HEK293T (cell line): ENCODE data around the gene NPLOC4.

Source experiments
- CTCF ChIA-PET: fragments of 350-600 bp; formaldehyde crosslinking; extraction: SDS; loops from one replicate; lab custom pipeline; 2021; ENCODE audit warnings: antibody characterized with exemption, inconsistent platforms; lab: Yijun Ruan, JAX
- POLR2A ChIA-PET: fragments of 350-600 bp; formaldehyde crosslinking; extraction: SDS; loops from one replicate; lab custom pipeline; 2020; ENCODE audit warnings: antibody characterized with exemption, inconsistent platforms; lab: Yijun Ruan, JAX
- DNase-seq: peaks from one replicate; pipeline ENCODE4 v3.0.0; 2012; ENCODE audit warnings: mixed read lengths; ENCODE audit errors: extremely low spot score
- ARNT ChIP-seq: fragments of 450-650 bp; IDR thresholded peaks from 2 replicates; pipeline ENCODE4 v1.6.1; 2017; ENCODE audit warnings: mild to moderate bottlenecking
- BHLHE40 ChIP-seq: fragments of 450-650 bp; IDR thresholded peaks from 2 replicates; pipeline ENCODE4 v1.6.1; 2016; ENCODE audit warnings: mild to moderate bottlenecking, moderate library complexity, borderline replicate concordance
- CTBP1 ChIP-seq: fragments of 450-650 bp; IDR thresholded peaks from 2 replicates; pipeline ENCODE4 v1.6.1; 2016; ENCODE audit warnings: borderline replicate concordance
- ELF4 ChIP-seq: fragments of 450-650 bp; IDR thresholded peaks from 2 replicates; pipeline ENCODE4 v1.6.1; 2017; ENCODE audit warnings: antibody characterized with exemption
- FOXA1 ChIP-seq: fragments of 450-650 bp; IDR thresholded peaks from 2 replicates; pipeline ENCODE4 v1.6.1; 2016; ENCODE audit warnings: mild to moderate bottlenecking
- FOXK2 ChIP-seq: fragments of 450-650 bp; IDR thresholded peaks from 2 replicates; pipeline ENCODE4 v1.6.1; 2016; ENCODE audit warnings: mild to moderate bottlenecking
- FOXM1 ChIP-seq: fragments of 450-650 bp; IDR thresholded peaks from 2 replicates; pipeline ENCODE4 v1.6.1; 2017; ENCODE audit warnings: mild to moderate bottlenecking, borderline replicate concordance
- HDGF ChIP-seq: fragments of 450-650 bp; IDR thresholded peaks from 2 replicates; pipeline ENCODE4 v1.6.1; 2017; ENCODE audit warnings: antibody characterized with exemption, borderline replicate concordance
- L3MBTL2 ChIP-seq: fragments of 450-650 bp; conservative IDR thresholded peaks from 2 replicates; pipeline ENCODE4 v1.6.1; 2016; ENCODE audit warnings: mild to moderate bottlenecking
- LEF1 ChIP-seq: fragments of 450-650 bp; IDR thresholded peaks from 2 replicates; pipeline ENCODE4 v1.6.1; 2017; ENCODE audit warnings: mild to moderate bottlenecking, borderline replicate concordance
- NFRKB ChIP-seq: fragments of 450-650 bp; IDR thresholded peaks from 2 replicates; pipeline ENCODE4 v1.6.1; 2016; ENCODE audit warnings: mild to moderate bottlenecking, moderate library complexity
- PKNOX1 ChIP-seq: fragments of 450-650 bp; IDR thresholded peaks from 2 replicates; pipeline ENCODE4 v1.6.1; 2016
- SP1 ChIP-seq: fragments of 450-650 bp; IDR thresholded peaks from 2 replicates; pipeline ENCODE4 v1.6.1; 2017
- SUZ12 ChIP-seq: fragments of 450-650 bp; IDR thresholded peaks from 2 replicates; pipeline ENCODE4 v1.6.1; 2016; ENCODE audit warnings: mild to moderate bottlenecking
- TARDBP ChIP-seq: fragments of 450-650 bp; IDR thresholded peaks from 2 replicates; pipeline ENCODE4 v1.6.1; 2016
- ZNF384 ChIP-seq: fragments of 450-650 bp; IDR thresholded peaks from 2 replicates; pipeline ENCODE4 v1.6.1; 2016

The NPLOC4 gene

DNA sequence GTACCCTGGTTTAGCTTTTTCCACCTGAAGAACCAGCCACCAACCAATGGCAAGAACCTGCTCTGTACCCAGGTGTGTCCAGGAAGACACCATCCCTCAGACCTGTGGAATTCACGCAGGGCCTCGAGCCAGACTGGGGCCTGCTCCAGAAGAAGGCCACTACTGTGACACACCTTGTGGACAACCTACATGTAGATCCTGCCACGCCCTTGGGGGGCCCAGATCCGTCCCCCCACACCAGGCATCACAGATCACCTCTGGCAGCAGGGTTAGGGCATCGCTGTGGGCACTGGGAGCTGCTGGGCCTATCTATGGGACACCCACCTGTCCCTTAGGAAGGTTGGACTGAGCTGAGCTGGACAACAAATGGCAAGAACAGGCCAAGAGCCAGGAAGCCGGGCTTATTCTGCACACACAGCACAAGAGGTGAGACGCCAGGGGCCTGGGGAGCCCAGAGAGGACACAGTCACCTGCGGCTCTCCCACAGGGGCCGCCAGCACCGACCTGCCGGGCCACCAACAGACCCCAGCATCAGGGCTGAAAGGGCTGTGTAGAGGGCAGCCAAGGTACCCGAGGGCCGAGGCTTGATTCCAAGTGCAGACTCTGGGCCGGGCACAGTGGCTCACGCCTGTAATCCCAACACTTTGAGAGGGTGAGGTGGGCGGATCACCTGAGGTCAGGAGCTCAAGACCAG lies 92.5 kb downstream of the NPLOC4 start:
- ChIA-PET CTCF (interaction anchor here (0.6 kb wide), 1 partner anchor 234 kb away, joined by 3 read pairs; no protein-coding TSS in a partner anchor), POLR2A (interaction anchor here (1.4 to 3.5 kb wide), 3 partner anchors 7 to 289 kb away, joined by 3 to 22 read pairs (median 4); partner anchors contain the start of gene FAAP100)
- TF ChIP-seq BHLHE40: no peak
- TF ChIP-seq ARNT: no peak
- no peak for DNase-seq

GRCh38 chr17:81543756-81544155 lies 93.2 kb downstream of the NPLOC4 start:
- CTCF ChIA-PET: interaction anchor here (0.6 kb wide), 1 partner anchor 35 kb away, joined by 5 read pairs; no protein-coding TSS in a partner anchor

DNA sequence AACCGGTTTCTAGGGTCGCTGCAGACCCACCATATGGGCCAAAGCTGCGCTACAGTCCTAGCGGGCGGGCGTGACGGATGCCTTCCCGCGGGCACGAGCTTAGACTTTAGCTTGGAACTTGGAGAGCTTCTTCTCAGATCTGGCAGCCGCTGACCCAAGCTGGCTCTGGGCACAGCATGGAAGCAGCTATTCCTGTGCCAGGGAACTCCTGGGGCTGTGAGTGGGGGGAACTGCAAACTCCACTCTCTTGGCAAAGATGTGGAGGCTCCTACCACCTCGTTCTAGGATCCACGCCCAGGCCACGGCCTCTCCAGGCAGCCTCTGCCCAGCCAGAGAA lies 93.6 kb downstream of the NPLOC4 start:
- DNase-seq: no peak
- ChIA-PET CTCF (interaction anchor here (0.6 kb wide), 1 partner anchor 35 kb away, joined by 5 read pairs; no protein-coding TSS in a partner anchor), POLR2A (interaction anchor here (3.5 kb wide), 1 partner anchor 8 kb away, joined by 22 read pairs; the partner anchor contains the start of gene FAAP100)
- no peak for TF ChIP-seq SP1
- no peak for TF ChIP-seq FOXA1
- TF ChIP-seq NFRKB: no peak

More at GRCh38 chr17:81543756-81544155, 93.2 kb downstream of the NPLOC4 start:
- no peak for TF ChIP-seq NFRKB
- no peak for TF ChIP-seq BHLHE40
- no peak for TF ChIP-seq ARNT
- TF ChIP-seq ZNF384: no peak
- no peak for DNase-seq
- POLR2A ChIA-PET: interaction anchor here (1.4 to 3.5 kb wide), 2 partner anchors 8 to 289 kb away, joined by 3 to 22 read pairs; partner anchors contain the start of gene FAAP100

DNA sequence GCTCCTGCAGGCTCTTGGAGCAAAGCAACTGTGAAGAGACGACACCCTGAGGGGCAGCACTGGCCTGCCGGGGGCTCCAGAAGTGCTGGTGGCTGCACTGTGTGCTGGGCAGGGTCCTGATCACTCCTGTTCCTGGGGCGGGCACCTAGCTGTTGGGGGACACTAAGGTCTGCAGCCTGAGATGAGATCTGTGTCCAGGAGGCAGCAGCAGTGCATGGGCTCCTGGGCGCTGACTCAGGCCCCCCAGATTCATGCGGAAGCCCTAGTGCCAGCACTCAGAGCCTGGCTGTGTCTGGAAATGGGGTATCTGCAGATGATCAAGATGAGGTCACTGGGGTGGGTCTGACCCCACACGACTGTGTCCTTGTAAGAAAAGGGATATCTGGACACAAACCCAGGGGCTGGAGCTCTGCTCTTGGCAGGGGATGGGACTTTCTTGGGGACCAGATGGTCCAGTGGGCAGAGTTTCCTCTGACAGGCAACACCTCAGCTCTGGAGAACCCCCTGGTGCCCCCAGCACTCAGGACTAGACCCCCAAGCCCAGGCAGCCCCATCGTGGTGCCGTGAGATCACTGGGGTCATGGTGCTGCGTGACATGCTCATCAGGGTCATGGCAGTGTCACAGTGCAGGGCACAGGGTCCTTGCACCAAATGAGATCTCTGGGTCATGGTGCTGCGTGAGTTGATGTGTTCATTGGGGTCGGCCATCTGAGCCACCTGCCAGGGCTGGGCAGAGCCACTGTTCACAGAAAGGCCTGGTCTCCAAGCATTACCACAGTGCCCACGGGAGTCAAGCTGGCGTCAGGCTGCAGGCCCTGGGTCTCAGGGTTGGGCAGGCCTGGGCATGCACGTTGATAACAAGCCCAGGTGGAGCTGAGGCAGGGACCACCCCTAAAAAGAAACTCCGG lies 94.2 kb downstream of the NPLOC4 start:
- ChIA-PET POLR2A (interaction anchor here (0.7 to 3.5 kb wide), 3 partner anchors 9 to 34 kb away, joined by 3 to 22 read pairs (median 3); partner anchors contain the start of gene FAAP100), CTCF (no interaction called here)
- TF ChIP-seq TARDBP: no peak
- TF ChIP-seq L3MBTL2: no peak
- TF ChIP-seq BHLHE40: no peak
- no peak for TF ChIP-seq ARNT
- no peak for TF ChIP-seq SP1
- no peak for TF ChIP-seq FOXK2
- TF ChIP-seq SUZ12: no peak
- no peak for TF ChIP-seq PKNOX1
- TF ChIP-seq ZNF384: no peak
- no peak for DNase-seq

DNA sequence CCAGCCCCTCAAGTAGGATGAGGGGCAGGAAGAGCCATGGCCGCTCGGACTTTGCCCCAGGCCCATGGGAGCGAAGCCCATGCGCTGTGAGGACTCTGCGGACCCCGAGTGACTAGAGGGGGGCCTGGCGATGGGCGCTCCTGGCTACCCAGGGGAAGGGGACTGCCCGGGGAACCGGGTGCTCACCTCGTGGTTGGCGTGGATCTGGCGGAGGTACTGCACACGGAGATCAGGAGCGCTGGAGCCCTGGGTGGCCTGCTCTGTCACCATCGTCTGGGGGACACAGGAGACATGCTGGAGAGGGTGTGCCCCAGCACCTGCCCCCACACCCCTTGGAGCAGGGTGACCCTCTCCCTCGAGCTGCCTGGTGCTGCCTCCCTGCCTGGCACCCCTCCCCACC lies 95.8 kb downstream of the NPLOC4 start:
- DNase-seq: no peak
- ChIA-PET POLR2A (interaction anchor here (3.5 kb wide), 1 partner anchor 11 kb away, joined by 22 read pairs; the partner anchor contains the start of gene FAAP100), CTCF (no interaction called here)
- TF ChIP-seq SUZ12 (no peak), CTBP1 (no peak), SP1 (no peak), FOXM1 (no peak), LEF1 (no peak), NFRKB (no peak), ARNT (no peak), L3MBTL2 (no peak)

DNA sequence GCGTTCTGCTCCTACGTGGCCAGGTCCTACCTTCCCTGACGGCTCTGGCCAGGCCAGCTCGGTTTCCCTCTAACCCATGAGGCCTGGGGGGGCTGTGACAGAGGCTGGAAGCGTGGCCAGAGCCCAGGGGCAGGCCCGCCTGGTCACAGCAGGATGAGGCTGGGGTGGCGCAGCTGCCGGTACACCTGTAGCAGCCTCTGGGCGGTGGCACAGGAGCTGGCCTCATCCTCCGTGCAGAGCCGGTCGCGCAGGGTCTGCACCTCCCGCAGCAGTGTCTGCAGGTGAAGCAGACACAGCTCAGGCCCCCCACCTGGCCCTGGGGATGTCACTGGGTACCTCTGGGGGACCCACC lies 96.3 kb downstream of the NPLOC4 start:
- POLR2A ChIA-PET: interaction anchor here (1.0 kb wide), 1 partner anchor 12 kb away, joined by 5 read pairs; the partner anchor contains the start of gene FAAP100
- CTCF ChIA-PET: no interaction called here
- TF ChIP-seq FOXK2 (no peak), TARDBP (no peak), NFRKB (no peak), LEF1 (no peak), BHLHE40 (no peak), SP1 (no peak), ZNF384 (no peak), FOXA1 (no peak)
- no peak for DNase-seq

- TF ChIP-seq ELF4 (no peak), PKNOX1 (no peak), TARDBP (no peak), BHLHE40 (no peak), CTBP1 (no peak), L3MBTL2 (no peak), LEF1 (no peak), SP1 (no peak), ARNT (no peak), NFRKB (no peak), FOXA1 (no peak), FOXM1 (no peak), ZNF384 (no peak), FOXK2 (no peak), HDGF (no peak), SUZ12 (no peak)
- DNase-seq: no peak
- ChIA-PET CTCF (no interaction called here), POLR2A (interaction anchor here (1.0 kb wide), 1 partner anchor 12 kb away, joined by 5 read pairs; the partner anchor contains the start of gene FAAP100)
Measured at GRCh38 chr17:81539961-81540675, 96.8 kb downstream of the NPLOC4 start.
